ENCODE data around the gene IGLL5.

IGLL5 gene

DNA sequence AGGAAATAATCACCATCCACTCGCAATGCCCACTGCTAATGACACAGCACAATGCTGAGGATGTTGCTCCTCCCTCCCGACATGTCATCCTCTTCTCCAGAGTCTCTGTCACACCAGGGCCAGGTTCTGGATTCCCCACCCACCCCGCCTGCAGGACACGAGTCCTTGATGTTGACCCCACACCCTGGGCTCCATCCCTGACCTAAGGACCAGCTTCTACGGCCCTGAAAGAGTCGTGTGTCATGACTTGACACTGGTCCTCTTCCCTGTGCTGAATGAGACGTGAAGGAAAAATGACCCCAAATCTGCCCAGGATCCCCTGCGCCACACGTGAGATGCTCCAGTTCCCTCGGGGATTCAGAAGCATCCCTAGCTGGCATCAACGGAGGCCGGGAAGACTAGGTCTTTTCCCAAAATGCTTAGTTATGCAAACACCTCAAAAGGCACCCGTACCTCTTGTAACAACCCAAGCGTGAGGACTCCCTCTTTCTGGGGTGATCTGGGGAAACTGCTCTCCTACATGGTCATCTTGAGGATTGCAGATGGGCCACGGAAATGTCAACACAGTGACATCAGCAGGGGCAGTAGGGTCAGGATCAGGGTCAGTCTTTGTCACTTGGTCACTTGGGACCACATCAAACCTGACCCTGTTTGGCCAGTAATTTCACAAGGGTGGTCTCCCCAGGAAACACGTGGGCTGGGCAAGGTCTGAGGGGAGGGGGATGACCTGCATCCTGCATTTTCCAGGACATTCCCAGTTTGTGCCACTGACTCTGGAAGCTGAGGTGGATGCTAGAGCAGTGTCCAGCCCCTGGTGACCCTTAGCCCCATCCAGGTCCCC lies 42.0 kb downstream of the IGLL5 start:
- no peak for DNase-seq

DNA sequence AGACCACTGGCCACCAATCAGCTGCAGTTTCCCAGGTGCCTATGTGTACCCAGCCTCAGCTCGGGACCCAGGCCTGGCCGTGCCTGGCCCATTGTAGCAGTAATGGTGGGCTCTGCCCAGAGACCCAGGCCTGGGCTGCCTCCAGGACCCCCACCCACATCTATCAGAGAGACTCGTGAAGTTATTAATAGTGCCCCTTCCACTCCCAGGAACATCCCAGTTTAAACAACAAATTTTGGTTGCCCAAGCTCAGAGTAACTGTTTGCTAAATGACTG lies 42.5 kb downstream of the IGLL5 start:
- DNase-seq = no peak

DNA sequence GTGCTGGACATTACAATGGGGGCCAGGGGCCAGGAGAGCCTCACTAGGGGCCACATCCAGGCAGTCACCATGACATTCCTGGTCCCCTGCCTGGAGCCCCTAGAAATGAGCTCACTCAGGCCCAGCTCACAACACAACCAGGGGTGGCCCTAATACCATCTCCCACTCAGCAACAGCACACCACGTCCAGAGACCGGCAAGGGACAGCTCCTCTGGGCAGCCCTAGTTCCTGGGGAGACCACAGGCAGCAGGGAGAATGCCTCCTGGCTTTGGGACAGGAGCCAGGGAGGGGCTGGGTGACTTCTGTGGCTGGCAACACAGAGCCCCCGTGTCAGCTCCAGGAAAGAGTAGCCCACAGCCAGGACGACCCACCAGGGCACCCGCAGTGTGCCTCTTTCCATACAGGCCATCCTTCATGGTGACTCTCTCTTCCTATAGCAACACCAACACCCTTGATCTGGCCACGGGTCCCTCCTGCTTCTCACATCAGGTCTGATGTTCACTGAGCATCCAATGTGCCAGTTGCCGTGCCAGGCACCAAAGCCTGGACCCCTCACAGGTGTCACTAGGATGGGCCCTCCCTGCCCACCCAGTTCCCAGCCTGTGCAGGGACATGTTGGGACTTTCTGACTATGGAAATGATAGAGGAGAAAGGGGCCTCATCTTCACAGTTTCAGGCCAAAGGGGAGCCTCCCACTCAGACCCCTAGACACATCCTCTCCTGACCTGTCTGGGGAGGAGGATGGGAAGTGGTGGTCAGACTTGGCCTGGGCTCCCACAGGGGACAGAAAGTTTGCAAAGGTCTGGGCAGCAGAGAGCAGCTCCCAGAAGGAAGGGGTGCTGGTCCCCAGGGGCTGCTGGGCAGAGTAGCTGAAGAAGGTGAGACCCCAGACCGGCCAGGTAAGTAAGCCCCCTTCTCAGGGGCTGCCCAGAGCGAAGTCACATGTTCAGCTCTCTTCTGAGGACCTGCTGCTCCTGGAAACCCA lies 43.2 kb downstream of the IGLL5 start:
- DNase-seq = no peak

DNA sequence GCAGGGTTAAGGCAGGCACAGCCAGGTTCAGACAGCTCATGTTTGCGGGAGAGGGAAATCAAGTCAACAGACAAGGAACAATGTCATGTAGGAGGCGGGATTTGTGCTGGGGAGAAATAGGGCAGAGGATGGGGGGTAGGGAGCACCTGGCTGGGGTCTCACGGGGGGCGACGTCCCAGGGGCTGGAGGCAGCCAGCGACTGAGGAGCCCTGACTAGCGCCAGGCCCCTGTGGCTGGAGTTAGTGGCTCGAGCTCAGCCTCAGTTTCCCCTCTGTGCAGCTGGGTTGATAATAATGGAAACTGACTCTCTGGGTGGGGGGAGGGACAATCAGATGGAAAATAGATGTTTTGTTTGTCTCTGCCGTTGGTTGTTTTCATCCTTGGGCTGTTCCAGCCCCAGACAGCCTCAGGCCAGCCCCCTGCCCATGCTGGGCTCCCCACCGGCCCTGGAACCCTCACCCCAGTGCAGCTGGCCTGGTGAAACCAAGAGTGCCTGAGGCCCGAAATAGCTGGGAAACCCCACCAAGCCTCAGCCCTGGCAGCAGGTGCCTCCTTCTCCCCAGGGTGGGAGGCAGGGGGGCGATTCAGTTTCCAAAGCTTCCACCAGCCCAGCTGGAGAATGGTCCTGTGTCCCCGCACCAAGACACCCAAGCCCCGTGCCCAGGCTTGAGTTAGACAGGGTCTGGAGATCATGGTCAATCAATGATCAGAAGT lies 44.1 kb downstream of the IGLL5 start:
- DNase-seq = no peak

DNA sequence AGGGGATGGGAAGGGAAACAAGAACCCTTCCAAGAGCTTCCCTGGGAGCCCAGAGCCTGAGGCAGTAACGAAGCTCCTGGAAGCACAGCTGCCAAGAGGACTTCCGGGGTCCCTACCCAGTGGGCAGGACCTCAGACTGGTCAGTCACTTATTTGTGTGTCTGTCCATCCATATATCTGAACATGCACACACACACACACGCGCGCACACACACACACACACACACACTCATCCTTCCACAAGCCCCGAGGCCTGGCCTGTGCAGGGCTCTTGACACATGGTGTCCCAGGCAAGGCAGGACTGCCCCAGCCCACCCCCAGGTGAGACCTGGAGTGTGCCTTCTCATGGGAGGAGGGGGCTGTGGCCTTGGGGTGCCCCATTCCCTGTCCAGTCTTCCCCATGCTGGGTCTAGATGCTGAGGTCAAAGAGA lies 44.9 kb downstream of the IGLL5 start:
- DNase-seq = no peak

DNA sequence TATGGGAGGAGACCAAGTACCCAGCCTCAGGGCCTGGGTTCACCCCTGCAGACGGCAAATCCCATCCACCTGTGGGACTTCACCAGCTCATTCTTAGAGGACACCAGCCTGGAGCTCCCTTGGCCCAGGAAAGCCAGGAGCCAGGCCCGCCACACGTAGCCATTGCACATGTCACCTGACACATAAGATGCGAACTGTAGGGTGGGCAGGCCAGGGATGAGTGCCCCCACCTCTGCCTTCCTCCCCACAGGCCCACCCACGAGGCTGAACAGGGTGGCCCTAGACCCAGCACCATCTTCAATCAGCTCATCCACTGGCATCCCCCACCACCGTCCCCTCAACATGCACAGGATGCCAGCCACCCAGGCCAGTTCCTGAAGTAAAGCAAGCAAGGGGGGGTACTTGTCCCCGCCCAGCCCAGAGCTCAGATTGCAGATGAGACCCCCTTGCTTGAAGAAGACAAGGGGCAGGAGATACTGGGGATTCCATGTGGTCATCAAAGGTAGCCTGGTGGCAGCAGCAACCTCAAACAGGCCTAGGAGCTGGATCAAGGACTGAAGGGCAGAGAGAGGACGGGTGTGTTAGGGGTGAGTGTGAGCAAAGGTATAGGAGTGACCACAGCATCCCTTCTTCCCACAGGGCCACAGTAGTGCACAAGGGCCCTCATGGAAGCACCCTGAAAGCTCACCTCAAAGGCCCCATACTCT lies 45.6 kb downstream of the IGLL5 start:
- no peak for DNase-seq

DNA sequence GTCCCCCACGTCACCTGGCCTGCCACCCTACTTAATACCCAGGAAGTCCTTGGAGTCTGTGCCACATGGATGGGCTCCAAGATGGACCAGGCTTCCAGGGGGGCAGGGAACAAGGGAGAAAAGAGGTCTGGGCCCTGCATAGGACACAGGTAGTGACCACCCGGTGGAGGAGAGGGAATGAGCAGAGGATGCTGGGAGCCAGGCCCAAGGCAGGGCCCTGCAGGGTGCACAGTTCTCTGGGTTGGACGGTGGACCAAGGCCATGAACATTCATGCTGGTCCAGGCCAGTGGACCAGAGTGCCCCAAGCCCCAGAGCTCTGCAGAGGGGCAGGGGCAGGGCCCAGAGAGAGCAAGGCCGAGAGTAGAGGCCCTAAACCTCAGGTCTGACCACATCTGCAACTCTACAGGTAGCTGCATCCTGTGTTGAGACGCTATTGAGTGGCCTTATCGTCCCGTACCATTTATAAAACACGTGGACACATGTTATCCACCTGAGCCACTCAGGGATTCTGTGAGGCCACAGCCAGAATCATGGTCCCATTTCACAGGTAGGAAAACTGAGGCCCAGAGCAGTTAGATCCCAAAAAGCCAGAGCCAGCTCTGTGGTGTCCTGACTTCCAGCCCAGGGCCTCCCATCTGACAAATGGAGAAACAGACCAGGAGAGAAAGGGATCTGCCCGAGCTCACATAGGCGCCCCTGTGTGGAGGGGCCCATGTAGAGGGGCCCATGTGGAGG lies 46.4 kb downstream of the IGLL5 start:
- no peak for DNase-seq

DNA sequence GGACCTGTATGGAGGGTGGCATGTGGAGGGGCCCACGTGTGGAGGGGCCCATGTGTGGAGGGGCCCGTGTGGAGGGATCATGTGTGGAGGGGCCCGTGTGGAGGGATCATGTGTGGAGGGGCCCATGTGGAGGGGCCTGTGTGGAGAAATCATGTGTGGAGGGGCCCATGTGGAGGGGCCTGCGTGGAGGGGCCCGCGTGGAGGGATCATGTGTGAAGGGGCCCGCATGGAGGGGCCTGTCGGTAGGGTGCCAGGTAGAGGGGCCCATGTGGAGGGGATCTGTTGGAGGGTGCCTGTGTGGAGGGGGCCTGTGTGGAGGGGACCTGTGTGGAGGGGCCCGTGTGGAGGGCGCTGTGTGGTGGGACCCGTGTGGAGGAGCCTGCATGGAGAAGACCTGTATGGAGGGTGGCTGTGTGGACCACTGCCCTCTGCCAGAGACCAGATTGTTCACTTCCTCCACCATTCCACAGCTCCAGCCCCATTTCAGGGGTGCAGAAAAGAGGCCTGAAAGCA lies 47.0 kb downstream of the IGLL5 start:
- DNase-seq = no peak

DNA sequence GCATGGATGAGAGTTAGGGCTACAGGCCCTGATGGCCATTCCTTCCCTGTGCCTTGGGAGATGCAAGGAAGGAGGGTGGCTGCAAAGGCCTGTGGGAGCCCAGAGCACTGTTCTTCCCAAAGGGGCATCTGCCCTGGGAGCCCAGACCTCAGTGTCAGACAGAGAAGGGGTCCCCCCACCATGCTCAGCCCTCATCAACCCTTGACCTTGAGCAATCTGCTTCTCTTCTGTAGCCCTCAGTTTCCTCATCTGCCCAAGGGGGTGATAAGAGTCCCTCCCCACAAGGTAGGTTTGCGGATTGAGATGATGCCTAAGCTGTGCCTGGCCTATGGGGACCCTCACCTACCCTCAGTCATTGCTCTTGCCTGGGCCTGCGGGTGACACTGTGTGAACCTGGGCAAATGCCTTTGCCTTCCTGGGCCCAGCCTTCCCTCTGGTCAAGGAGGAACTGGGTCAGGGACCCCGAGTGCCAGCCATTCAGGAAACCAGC lies 47.5 kb downstream of the IGLL5 start:
- DNase-seq = no peak

DNA sequence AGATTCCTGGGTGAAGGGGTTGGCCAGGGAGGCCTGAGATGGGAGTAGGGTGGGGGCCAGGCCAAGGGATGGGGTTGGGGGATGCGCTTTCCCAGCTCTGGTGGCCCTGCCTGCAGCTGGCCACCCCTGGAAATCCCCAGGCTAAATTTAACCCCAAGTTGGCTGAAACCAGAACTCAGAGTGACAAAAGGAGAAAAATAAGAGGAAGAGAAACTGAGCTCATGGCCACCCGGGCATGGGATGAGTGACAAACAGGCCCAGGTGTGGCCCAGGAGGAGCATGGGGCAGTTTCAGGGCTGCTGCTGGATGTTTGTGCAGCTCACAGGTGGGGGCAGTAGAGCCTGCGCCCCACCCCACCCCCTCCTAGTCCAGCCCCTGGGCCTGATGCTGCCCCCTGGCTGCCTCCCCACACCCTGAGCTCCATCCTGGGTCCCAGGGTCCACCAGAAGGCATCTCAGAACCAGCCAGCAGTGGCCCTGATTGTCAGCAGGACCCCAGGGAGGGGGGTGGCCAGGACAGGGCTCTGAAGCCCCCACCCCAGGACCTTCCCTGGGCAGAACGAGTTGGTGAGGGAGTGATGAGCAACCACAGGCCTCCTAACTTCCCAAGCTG lies 48.0 kb downstream of the IGLL5 start:
- peak; percentile 32 for DNase-seq

DNA sequence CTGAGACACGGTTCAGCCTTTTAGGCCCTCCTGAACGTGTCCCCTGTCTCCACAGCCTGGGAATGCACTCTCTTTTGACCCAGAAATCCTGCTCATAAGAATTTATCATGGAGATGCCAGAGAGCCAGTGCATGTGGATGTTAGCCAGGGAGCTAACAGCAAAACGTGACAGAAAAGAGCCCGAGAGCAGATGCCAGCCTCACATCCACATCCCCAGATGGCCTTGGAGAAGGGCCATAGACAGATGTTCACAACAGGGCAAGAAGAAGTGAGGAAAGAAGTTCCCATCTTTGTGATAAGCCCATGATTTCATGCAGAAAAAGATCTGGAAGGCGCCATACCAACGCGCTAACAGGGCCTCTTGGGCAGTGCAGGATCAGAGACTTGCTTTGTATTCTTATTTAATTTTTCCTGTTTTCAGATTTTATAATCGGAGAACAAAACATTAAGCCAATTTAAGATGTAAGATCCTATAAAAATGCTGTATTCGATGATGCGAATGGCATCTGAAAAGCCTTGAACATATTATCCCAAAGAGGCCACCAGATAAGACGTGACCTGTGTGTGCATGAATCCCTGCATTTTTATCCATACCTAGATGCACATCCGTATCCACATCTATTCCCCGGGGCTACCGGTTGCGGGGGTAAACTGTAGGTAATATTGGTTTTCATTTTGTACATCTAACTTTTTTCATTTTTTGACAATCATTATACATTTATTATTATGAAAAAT lies 48.7 kb downstream of the IGLL5 start:
- DNase-seq = no peak

DNA sequence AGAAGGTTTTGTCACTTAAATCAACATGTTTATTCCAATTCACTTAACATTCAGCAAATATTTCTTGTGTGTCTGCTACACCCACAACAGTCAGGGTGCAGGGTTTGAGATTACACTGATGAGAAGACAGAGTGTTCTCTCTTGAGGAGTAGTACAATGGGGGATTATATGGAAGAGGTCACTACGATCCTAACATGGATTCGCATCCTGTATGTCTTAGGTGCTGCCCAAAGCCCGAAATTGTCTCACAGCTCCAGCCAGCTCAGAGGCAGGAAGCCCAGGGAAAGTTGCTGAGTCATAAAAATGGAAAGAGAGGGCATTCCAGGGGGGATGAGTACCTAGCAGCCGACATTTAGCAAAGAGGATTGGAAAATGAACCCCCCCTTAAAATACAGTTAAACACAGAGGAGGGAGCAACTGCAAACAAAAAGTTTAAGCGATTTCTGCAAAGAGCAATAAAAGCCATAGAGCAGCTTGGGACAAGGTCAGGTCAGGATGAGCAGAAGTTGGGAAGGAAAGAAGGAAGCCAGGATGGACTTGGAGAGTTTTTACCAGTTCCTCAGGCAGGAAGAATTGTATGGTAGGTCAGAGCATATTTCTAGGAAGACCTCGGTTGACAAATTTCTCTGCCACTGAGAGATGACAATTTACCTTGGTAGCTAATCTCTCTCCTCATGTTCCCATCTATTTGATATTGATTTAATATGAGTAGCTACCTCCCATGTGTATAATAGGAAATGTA lies 49.5 kb downstream of the IGLL5 start:
- DNase-seq = no peak

DNA sequence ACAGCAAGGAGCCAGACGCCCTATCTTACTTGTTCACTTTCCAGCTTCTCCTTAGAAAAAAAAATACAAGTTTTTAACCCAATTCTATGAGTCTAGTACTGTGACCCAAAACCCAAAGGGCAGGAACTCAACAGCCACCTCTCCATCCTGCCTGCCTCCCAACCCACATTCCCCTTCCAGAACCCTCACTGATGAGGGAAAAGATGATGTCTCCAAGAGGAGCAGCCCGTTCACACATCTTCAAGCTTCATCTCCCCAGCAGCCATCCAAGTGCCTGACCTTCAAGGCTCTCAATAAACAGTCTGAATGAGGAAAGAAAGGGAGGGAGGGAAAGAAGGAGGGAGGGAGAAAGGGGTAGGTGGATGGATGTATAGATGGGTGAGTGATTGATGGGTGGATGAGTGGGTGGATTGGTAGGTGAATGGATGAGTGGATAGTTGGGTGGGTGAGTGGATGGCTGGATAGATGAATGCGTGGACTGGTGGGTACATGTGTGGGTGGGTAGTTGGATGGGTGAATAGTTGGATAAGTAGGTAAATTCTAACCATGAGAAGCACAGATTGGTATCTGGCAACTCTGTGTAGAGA lies 50.4 kb downstream of the IGLL5 start:
- no peak for DNase-seq

DNA sequence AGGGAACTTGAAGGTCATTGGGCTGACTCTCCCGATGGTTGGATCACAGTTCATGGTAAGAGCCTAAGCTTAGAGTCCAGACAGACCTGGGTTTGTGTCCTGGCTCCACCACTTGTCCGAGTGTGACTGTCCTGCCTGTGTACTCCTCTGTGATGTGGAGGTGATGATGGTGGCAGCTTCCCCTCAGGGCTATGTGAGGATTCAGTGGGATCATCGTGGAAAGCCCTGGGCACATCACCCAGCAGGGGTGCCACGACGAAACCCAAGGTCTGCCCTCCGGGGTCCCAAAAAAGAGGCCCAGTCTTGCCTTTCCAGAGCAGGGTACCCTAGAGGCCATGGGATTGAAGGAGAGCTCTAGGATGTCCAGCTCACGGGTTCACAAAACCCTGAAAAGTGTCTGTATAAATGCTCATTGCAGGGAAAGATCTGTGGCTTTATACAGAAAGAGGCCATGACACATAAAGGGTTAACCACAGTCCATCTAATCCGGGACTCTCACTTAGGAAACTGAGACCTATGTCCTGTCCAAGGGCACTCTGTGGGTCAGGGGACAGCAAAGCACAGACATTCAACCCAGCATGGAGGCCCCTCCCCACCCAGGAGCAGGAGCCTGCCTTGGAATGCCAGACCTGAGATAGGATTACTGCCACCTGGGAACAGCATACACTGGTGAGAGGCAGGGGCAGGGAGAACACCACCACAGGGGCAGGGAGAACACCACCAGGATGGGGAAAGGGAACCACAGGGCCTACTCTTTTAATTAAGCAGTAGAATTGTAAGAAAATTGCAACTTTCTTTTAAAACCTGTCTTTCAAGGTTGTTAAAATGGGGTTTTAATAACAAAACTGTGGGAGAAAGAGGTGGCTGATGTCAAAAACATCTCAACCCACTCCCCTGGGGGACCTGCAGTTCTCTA lies 51.3 kb downstream of the IGLL5 start:
- no peak for DNase-seq

DNA sequence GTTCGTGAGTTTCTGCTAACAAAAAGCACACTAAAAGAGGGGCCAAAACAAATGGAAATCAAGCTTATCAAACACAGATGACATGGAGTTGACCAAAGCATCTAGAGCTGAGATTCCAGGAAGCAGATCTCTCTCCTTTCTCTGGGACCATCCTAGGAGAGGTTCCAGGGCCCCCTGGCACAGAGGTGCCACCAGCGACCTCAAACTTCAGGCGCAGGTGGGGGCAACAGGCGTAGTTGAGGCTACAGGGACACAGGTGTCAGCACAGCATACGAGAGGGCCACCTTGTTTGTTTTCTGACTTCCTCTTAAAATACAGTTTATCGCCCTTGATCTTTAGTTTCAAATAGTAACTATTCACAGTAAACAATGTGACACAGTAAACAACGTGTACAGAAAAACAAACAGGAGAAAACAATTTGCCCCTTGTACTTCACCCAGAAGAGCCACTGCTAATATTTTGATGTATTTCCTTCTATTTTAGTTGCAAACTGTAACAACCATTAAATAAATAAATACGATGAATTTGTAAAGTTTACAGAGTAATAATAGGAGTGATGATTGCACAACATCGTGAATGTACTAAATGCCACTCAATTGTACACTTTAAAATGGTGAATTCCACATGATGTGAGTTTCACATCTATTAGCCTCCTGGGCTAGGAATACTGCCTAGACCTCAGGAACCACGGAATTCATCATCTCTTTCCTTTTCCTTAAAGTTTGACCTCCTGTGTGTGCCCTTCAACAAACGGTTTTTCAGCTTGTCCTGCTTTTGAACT lies 52.2 kb downstream of the IGLL5 start:
- DNase-seq = no peak

DNA sequence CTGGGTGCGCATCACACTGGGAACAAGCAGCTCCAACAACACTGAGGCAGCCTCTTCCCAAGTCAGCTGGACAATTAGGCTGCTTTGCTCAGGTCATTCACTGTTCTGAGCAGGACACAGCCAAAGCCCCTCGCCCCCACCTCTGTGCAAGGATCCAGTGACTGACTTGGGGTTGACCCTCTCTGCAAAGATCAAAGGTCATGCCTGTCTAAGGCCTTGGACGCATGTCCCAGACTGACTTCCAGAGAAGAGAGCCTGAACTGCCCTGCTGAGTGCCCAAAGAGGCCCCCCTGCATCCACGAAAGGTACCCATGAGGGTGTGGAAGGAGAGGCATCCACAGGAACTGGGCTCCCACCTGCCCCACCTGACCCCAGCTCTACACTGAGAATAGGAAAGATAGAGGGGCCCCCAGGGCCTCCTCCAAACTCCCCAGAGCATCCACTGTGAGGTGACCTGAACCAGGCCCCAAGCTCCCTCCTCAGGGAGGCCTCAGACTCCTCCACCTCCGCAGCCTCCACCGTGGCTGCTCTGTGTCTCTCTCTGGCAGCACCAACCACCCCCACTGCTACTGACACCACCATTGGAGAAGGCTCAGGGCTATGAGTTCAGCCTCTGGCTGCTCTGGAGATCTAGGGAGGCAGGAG lies 53.5 kb downstream of the IGLL5 start:
- peak; percentile 13 for DNase-seq
